SIG-M5 treated with dmso at 0.1 percent for 504 hours (cell line): ENCODE results near the gene STIM2.

ENCODE experiments used
- DNase-seq: peaks from one replicate; lab custom pipeline; 2025; ENCODE audit not compliant: unreplicated experiment; lab: John Stamatoyannopoulos, UW

The STIM2 gene

DNA sequence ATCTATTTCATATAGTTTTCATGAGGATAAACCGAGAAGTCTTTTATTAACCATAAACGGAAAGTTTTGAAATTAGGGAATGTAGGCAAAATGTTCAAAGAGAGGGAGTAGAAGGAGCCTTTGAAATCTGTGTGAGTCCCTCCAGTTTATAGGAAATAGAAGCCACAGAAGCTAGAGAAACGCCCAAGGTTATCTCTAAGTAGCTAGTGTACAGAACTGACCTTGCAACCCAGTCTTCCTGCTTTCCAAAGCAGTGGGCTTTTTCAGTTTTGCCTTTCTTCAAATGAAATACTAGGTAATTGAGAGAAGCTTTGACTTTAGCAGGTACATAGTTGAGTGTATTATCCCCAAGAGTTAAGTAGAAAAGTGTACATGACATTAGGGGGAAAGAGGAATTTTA lies 39.4 kb downstream of the STIM2 start:
- no peak for DNase-seq

DNA sequence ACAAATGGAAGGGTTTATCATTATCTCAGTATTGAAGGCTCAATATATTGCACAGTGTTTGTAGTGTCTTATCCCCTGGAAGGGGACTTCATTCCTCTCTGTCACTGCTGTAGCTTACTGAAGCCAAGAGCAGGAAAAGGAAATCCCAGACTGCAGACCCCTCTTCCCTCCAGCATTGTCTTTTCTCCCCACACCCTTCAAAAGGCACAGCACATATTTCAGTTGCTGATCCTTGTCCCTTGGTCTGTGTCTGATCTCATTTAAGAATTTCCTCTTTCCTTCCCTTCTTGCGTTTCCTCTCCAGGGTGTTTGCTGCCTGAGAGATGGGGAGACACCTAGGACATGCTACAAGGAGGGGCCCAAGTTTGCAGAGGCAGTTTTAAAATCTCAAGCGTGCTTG lies 40.1 kb downstream of the STIM2 start:
- no peak for DNase-seq

DNA sequence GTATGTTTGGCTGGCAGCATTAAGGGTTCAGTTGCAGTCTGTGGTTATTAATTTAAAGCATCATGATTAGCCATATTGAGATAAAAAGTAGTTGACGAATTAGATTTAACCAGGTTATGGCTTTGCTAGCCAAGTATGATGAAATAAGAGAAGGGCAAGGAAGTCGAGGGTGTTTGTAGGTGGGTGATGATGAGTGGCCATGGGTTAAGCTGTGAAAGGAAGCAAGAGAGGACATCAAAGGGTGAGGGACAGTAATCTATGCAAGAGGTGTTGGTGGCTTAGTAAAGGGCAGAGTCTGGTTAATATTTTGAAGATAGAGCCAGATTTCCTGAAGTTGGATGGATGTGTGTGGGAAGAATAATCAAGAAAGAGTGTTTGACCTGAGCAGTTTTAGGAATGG lies 44.5 kb downstream of the STIM2 start:
- DNase-seq: no peak

DNA sequence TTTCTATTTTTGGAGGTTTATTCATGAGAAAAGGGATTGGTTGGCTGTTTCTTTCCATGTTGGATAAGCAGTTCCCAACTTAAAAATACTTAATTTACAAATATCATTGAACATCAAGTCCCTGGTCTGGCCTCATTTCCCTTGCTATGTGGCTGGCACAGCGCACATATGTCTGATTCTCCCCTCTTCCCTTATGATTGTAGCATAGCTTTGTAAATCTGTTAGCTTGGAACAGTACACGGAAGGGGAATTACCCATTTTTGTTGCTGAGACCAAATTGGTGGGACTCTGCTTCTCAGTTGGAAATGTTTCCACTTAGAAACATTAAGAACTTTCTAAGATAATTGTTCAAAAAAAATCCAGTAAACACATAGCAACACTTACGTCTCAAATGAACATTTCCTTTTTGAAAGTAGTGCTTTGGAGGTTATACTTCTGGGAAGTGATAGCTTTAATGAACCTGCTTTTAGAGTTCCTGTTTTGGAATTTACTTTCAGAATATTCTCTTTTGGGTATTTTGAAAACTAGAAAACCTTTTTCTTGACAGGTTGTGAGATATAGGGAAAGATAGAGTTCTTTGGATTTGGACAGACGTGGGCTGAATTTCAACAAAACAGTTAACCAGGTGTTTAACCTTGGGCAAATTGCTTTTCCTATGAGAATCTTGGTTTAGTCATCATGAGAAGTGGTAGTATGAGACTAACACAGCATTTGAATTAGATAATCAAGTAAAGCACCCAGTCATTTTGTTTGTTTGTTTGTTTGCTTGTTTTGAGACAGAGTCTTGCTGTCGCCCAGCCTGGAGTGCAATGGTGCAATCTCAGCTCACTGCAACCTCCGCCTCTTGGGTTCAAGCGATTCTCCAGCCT lies 47.3 kb downstream of the STIM2 start:
- DNase-seq: no peak

DNA sequence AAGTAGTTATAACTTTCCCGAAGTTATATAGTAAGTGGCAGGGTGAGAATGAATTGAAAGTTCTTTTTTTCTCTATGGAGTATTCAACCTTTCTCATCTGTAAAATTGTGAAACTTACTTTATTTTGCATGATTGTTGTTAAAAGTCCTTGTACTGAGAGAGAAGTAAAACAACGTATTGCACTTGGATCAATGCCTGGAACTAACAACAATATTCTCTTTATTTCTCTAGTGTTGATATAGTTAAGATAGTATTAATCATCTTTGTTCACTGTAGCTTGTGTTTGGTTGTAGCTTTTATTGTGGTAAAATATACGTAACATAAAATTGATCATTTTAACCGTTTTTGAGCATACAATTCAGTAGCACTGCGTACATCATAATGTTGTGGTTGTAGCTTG lies 48.7 kb downstream of the STIM2 start:
- no peak for DNase-seq

DNA sequence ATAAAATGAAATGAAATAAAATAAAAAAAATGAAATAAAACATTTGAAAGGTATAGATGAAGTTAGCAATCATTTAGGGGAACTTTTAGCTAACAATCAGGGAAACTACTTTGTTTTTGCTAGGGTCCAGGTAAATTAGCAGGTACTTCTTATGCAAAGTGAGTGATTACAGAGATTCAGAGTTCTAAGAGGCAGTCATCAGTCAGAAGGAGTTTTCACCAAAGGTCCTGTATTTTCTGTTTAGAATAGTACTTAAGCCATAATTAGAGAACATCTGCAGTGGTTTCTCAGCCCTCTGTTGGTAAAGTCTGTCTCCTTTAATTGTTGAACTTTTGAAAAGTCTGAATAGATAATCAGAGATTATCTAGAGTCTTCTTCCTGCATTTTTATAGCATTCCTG lies 50.6 kb downstream of the STIM2 start:
- DNase-seq: no peak

DNA sequence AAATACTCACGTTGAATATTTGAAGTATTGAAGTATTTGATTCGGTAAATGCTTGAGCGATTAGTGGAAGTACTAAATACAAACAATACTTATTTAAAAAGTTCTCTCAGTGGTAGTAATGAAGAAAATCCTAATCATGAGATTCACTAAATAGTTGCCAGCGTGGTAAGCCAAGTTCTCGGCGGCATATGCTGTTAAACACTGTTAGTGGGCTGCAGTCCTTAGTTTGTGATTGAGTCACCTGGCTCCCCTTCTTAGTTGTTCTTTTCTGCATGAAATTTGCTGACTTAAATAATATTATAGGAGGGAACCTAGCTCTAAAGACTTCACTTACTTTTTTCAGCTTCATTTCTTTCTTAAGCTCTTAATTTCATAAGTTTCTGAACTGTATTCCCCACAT lies 51.4 kb downstream of the STIM2 start:
- no peak for DNase-seq

DNA sequence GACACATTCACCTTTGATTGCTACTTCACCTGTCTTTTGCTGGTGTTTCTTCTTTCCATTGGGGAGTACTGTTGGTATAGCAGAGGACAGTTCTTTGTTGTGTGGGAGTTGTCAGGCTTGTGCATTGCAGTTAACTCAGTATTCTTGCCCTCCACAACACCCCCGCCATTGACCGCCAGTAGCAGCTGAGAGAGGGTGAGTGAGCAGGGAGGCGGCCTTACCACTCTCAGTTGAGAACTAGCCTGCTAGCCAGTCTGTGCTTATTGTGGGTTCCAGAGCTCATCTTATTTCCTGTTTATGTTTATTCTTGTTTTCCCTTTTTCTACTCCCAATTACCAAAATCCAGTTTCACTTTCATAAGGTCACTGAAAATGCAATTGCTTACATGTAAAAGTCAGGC lies 52.2 kb downstream of the STIM2 start:
- DNase-seq: no peak

DNA sequence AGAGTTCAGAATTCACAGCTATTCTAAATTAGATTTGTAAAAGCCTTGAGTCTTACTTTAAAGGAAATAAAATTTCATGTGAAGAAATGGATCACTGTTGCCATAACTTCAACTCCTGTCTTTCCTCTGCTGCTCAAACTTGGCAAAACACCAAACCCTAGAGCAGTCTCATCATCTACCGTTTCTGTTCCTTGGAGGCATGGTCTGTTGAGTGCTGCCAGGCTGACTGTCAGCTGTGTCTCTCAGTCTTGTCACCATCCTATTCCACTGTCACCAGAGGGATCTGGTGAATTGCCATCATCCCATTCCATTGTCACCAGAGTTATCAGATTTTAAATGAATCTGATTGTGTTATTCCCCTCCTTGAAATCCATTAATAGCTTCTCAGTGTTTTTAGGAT lies 55.6 kb downstream of the STIM2 start:
- no peak for DNase-seq

DNA sequence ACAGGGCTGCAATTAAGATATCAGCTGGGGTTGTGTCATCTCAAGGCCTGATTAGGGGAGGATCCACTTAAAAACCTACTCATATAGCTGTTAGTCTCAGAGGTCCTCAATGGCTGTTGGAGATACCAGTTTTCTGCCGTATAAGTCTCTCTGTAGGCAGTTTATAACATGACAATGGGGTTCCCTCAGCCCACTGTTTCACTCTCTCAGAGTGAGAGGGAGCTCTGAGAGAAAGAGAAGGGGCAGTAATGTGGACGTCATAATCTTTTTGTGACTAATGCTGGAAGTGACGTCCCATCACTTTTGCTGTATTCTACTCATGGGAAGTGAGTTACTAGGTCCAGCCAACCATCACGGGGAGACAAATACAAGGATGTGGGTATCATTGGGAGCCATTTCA lies 70.3 kb downstream of the STIM2 start:
- no peak for DNase-seq

DNA sequence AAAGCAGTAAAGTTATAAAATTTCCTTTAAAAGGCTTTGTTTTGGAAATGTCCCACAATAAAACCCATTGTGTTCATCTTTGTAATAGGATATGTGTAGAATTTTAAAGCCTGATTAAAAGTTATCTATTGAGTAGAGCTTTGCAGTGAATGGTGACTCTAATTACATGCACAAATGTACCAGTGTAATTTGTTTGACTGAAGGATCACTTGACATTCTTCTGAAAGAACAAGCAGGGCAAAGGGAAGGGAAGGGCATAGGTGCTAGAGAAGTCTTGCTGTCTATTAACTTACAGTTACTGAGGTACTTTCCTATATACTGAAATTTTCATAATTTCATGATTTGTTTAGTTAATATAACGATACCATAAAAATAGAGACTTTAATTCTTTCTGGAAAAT lies 70.8 kb downstream of the STIM2 start:
- peak; percentile 7 for DNase-seq

DNA sequence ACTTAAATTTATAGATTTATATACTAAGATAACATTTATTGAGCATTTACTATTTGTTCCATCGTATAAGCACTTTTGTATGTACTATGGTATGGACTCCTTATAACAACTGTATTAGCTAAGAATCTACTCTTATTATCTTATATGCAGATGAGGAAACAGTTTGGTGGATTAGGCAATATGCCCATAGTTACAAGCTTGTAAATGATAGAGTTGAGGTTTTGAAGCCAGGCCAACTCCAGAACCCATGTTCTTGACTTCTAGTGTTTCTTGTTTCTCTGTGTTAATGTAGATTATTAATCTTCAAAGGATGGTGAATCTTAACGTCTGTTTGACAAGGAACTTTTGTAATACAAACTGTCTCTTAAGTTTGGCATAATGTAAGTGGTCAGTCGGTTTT lies 71.3 kb downstream of the STIM2 start:
- peak; percentile 60 for DNase-seq

DNA sequence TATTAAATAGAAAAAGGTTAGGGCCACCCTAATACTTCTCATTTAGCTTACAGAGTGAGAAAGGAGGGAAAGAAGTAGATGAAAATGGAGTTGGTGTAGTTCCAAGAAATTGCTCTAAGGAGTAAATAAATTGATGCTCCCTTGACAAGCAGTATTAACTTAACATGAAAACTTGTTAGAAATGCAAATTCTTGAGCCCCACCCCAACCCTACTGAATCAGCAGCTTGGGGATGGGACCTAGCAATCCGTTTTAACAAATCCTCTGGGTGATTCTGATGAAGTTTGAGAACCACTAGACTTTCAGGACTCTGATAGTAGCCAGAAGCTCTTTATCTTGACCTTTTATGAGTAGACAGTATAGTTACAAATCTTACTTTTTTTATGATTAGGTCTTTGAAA lies 74.8 kb downstream of the STIM2 start:
- DNase-seq: no peak

DNA sequence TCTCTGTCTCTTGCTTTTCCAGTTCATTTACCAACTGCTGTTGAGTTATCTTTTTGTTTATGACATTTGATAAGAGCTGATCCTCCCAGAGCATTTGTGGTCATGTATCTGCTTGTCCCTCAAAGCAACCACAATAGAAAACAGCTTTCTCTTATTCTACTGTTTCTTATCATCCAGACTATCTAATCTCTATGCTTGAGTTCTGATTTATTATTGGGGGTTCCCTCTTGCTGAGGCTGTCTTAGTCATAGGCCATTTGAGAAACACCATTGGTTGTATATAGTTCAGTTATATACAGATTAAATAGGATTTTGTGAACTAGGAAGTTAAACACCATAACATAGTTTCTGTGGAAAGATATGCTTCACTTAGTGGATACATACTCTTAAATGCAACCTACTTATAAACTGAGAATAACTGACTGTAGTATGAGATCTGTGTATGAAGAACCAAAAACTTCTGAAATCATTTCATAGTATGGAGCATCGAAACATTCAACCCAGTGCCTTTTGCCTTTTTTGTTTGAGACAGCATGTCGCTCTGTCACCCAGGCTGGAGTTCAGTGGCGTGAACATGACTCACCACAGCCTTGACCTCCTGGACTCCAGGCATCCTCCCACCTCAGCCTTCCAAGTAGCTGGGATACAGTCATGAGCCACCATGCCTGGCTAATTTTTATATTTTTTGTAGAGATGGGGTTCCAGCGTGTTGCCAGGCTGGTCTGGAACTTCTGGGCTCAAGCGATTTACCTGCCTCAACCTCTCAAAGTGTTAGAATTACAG lies 75.8 kb downstream of the STIM2 start:
- DNase-seq: no peak

DNA sequence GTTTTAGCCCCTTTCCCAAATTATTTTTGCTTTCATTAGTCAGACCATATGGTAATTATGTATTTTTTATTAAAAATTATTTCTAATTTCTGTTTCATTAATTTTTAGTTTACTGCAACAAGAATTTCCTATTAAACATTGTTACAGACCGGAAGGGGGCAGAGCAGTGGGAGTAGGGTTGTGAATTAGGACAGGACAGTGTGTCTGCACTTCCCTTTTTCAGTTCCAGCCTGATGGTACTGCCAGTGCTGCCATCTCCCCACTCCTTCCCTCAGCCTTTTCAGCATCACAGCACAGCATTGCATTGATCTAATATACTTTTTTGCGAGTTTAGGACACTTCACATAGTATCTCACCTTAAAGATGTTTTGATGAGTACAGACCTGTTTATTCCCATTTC lies 76.5 kb downstream of the STIM2 start:
- DNase-seq: peak; percentile 40

DNA sequence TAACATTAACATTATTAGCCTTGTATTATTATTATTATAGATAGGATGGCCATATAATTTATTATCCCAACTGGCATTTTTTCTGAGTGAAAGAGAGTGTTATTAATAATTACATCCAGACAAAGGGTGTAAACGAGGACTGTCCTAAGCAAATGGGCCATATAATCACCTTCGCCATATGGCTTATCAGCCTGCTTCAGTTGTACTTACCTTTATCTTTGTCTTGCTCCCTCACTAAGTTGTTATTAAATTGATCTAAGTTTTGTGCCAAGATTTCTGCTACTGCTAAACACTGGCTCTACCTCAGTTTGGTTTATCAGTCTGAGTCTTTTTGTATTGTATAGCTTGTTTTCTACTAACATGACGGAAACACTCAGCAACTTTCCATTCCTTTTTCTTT lies 76.9 kb downstream of the STIM2 start:
- DNase-seq: no peak

DNA sequence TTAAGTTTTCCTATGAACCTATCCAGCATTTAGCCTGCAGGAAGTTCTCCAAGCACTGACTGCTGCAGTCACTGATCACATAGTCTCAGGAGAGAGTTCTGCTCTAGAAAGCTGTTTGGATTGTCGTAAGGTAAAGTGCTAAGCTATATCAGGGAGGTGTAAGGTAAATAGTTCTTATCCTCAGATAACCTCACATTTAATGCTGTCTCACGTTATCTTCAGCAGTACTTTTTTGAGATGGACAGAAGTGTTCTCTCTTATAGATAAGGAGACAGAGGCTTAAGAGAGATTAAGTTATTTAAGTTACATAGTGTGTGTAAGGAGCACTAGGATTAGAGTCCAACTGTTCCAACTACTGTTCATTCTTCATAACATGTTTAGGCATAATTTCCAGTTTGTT lies 77.9 kb downstream of the STIM2 start:
- no peak for DNase-seq

DNA sequence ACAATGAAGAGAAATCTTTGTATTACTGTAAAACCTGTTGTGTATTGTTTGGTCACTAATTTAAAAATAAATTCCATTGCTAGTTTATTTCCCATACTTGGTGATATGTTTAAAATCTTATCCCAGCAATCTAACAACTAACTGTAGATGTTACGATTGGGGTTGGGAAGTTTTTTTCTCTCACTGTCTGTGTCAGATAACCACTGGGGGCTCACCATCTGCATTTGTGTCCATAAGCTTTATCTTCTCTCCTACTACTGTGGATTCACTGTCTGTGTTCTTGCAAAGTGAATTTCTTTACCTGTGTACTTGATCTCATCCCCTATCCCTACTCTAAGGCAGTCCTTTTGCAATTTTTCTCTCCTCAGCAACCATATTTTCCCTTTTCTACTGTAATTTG lies 81.3 kb downstream of the STIM2 start:
- DNase-seq: no peak

DNA sequence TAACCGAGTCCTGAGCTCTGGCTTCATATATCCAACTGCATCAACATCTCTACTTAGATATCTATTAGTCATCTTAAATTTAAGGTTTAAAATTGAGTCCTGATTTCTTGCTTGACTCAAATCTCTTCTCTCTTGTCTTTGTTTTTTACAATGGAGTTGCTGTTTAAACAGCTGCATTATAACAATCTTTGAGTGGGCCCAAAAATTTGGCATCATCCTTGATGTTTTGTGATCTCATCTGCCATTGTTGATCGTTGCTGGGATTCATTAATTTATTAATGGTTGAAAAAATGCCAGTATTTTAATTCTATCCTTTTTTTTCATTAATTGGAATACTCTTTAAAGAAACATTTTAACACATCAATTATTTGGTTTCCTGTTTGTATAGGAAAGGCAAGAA lies 82.2 kb downstream of the STIM2 start:
- DNase-seq: no peak

DNA sequence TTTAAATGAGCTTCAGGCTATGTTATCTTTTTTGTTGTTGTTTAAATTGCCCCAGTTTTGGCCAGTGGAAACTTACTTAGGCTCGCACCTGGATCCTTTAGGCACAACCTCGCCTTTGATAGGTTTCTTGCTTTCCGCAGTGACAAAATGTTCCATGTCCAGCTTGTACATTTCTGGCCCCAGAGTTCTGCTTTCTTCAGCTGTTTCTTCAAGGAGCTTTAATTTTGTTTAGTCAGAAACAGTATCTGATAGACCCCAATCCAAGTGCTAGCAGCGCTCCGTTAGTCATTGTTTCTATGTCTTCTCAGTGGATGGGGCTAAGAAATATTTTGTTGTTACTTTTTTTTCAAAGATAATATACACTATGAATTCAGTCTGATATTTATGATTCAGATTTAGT lies 82.8 kb downstream of the STIM2 start:
- no peak for DNase-seq

DNA sequence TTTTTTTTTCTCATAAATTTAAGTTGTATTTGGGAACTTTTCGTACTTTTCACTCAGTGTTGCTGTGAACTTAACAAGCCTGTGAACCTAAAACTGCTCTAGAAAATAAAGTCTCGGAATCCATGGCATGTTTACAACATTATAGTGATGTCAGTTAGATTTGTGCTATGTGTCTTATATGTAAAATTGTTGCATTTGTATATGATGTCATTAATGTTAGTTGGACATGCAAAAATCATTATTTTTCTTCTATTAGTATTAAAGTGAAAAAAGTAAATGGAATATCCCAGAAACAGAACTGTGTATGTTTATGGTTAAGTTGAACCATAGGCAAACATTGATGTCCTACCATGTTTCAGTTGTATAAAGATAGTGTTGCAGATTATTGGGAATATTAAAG lies 85.2 kb downstream of the STIM2 start:
- no peak for DNase-seq

DNA sequence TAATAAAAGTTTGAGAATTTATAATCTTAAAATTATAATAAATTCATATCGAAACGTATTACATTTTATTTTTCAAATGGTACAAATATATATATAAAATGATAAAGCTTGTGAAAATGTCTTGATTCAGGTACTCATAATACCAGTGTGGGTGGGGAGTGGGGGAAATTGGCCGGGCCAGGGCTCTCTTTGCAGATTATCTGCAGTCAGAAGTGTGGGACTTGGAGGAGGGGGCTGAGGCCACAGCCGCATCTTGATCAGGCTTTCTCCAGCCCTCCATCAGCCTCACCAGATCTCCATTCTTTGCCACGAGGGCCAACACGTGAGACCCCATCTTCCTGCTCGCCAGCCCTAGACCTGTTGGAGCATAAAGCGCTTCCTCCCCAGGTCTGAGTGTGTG lies 86.7 kb downstream of the STIM2 start:
- DNase-seq: no peak

DNA sequence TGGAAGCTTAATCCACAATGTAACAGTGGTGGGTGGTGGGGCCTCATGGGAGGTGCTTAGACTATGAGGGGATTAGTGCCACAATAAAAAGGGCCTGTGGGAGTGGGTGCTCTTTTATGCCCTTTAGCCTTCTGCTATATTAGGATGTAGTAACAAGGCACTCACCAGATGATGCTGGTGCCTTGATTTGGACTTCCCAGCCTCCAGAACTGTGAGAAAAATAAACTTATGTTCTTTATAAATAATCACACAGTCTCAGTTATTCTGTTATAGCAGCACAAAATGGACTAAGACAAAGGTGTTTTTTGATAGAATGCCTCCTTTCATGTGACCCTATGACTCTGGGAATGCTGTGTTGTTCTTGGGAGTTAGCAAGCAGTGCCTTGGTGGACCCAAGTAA lies 89.8 kb downstream of the STIM2 start:
- DNase-seq: no peak
